Neural cell (in vitro differentiated cells): ENCODE results near the gene A4GALT.

Source experiments
- CTCF ChIP-seq: fragments of 450-650 bp; IDR thresholded peaks from 2 replicates; pipeline ENCODE4 v1.5.1; 2014; ENCODE audit warnings: antibody characterized with exemption, mild to moderate bottlenecking, moderate library complexity; ENCODE audit not compliant: poor library complexity, severe bottlenecking
- EP300 ChIP-seq: fragments of 450-650 bp; conservative IDR thresholded peaks from 2 replicates; pipeline ENCODE4 v1.6.1; 2014; ENCODE audit warnings: antibody characterized with exemption, mild to moderate bottlenecking, moderate library complexity; ENCODE audit not compliant: poor library complexity, severe bottlenecking
- EZH2 ChIP-seq: fragments of 200-600, 300-800 bp; shearing (Covaris generic), sonication (generic); IDR thresholded peaks from 2 replicates; pipeline ENCODE4 v1.6.1; 2014; ENCODE audit warnings: antibody characterized with exemption, low read length, borderline replicate concordance, mild to moderate bottlenecking; ENCODE audit not compliant: insufficient read depth, poor library complexity, severe bottlenecking
- POLR2AphosphoS5 ChIP-seq: IDR thresholded peaks from 2 replicates; pipeline ENCODE4 v1.6.1; 2012
- RAD21 ChIP-seq: fragments of 450-650 bp; conservative IDR thresholded peaks from 2 replicates; pipeline ENCODE4 v1.6.1; 2014; ENCODE audit warnings: antibody characterized with exemption, mild to moderate bottlenecking, moderate library complexity
- REST ChIP-seq: IDR thresholded peaks from 2 replicates; pipeline ENCODE4 v1.6.1; 2012; ENCODE audit warnings: borderline replicate concordance
- SMC3 ChIP-seq: fragments of 450-650 bp; conservative IDR thresholded peaks from 2 replicates; pipeline ENCODE4 v1.6.1; 2014; ENCODE audit warnings: antibody characterized with exemption, mild to moderate bottlenecking, moderate library complexity; ENCODE audit not compliant: poor library complexity
- TAF1 ChIP-seq: IDR thresholded peaks from 2 replicates; pipeline ENCODE4 v1.6.1; 2012; ENCODE audit warnings: low read depth

GRCh38 chr22:42678894-42679293, 41.8 kb downstream of the A4GALT start:
- TF ChIP-seq EP300 (no peak), CTCF (no peak), EZH2 (no peak), TAF1 (no peak), REST (no peak), RAD21 (no peak), POLR2AphosphoS5 (no peak), SMC3 (no peak)
